Activated CD4-positive, alpha-beta T cell treated with anti-CD3 and anti-CD28 coated beads, Interleukin-2, amount 50 U/mL, for 48 hours (primary cell): ENCODE data around the gene ARHGAP21.
"Not testable (repeated sequence)": the region's sequence is repeated elsewhere in the genome, so short reads cannot be mapped to it uniquely, and the experiment has no call there.

Experiments used
- DNase-seq, 2 experiments: peaks; one replicate each; pipeline ENCODE4 v3.0.0-alpha.2; 2020

The ARHGAP21 gene

GRCh38 chr10:24680647-24681524 lies 42.8 kb downstream of the ARHGAP21 start:
- DNase-seq = no peak

GRCh38 chr10:24678757-24679156 lies 44.9 kb downstream of the ARHGAP21 start:
- no peak for DNase-seq

GRCh38 chr10:24674892-24675632 lies 48.6 kb downstream of the ARHGAP21 start:
- DNase-seq = no peak

- DNase-seq = no peak
Measured at GRCh38 chr10:24670964-24671670, 52.6 kb downstream of the ARHGAP21 start.

- DNase-seq = no peak
Measured at GRCh38 chr10:24669285-24669852, 54.3 kb downstream of the ARHGAP21 start.

GRCh38 chr10:24668247-24668646 lies 55.4 kb downstream of the ARHGAP21 start:
- DNase-seq = no peak

- DNase-seq = no peak
Measured at GRCh38 chr10:24664991-24665390, 58.7 kb downstream of the ARHGAP21 start.

GRCh38 chr10:24661376-24661775 lies 62.3 kb downstream of the ARHGAP21 start:
- DNase-seq = no peak

- not testable (repeated sequence) for DNase-seq
Measured at GRCh38 chr10:24658319-24658718, 65.4 kb downstream of the ARHGAP21 start.

- not testable (repeated sequence) for DNase-seq
Measured at GRCh38 chr10:24656326-24656725, 67.4 kb downstream of the ARHGAP21 start.

GRCh38 chr10:24652381-24652957 lies 71.2 kb downstream of the ARHGAP21 start:
- no peak for DNase-seq

GRCh38 chr10:24651923-24652322 lies 71.8 kb downstream of the ARHGAP21 start:
- no peak for DNase-seq

GRCh38 chr10:24650669-24651391 lies 72.9 kb downstream of the ARHGAP21 start:
- no peak for DNase-seq

GRCh38 chr10:24645784-24646183 lies 77.9 kb downstream of the ARHGAP21 start:
- no peak for DNase-seq

GRCh38 chr10:24645022-24645421 lies 78.7 kb downstream of the ARHGAP21 start:
- no peak for DNase-seq

- no peak for DNase-seq
Measured at GRCh38 chr10:24643679-24644209, 79.9 kb downstream of the ARHGAP21 start.

- no peak for DNase-seq
Measured at GRCh38 chr10:24642921-24643678, 80.6 kb downstream of the ARHGAP21 start.

- no peak for DNase-seq
Measured at GRCh38 chr10:24639124-24639523, 84.6 kb downstream of the ARHGAP21 start.

GRCh38 chr10:24625778-24626177 lies 97.9 kb downstream of the ARHGAP21 start:
- no peak for DNase-seq

GRCh38 chr10:24623383-24623782 lies 100.3 kb downstream of the ARHGAP21 start:
- DNase-seq = no peak

GRCh38 chr10:24622781-24623301 lies 100.8 kb downstream of the ARHGAP21 start:
- no peak for DNase-seq
